Stimulated activated CD4-positive, alpha-beta T cell treated with anti-CD3 and anti-CD28 coated beads, Interleukin-1b, Interleukin-23, amount 100 ng/mL, for 4 hours (primary cell): ENCODE results near the gene ADCK2.
"Not testable (repeated sequence)": the region's sequence is repeated elsewhere in the genome, so short reads cannot be mapped to it uniquely, and the experiment has no call there.

Experiments
- DNase-seq, 2 donors: peaks; one replicate each; pipeline ENCODE4 v3.0.0-alpha.2; 2020; ENCODE audit warnings: low read depth in 2 of 2

ADCK2 gene

DNA sequence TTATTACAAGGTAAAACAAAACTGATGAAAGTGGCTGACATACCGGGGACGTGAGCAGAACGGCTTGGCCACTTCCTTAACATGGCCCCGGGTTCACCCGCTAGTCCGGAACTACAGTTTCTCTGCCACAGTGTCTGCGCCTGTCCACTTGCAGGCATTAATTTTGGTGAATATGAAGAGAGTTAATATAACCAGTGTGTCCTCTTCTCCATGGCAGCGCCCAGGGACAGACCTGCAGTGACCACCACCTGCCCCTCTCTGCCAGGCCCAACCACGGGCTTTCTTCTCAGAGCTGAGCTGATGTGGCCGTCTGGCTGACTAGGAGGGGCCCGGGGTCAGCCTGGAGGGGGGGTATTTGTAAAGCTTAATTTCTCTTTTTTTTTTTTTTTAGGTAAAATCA lies 22.6 kb downstream of the ADCK2 start:
- DNase-seq: no peak

DNA sequence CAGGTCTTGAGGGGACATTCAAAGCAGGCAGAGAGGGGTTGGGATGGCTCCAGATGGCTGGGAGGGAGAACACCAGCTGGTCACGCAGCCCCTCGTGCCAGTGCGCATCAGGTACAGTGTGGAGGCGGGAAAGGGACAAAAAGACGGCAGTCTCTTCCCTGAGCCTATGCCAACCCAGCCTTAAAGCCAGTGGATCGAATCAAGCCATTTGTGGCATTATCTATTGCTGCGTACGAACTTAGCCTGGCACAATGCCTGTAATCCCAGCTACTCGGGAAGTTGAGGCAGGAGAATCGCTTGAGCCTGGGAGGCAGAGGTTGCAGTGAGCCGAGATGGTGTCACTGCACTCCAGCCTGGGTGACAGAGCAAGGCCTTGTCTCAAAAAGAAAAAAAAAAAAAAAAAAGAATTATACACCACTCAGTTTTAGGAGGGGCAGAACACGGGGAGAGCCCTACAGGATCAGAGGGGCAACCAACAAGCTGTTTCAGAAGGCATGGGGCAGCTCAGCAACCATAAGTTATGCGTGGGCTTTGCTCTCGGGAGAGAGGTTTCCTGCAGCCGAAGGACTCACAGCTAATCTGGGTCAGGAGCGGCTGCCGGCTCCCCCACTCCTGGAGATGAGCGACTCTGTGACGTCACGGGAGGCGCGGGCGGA lies 23.4 kb downstream of the ADCK2 start:
- peak; percentile 92 to 94 for DNase-seq

DNA sequence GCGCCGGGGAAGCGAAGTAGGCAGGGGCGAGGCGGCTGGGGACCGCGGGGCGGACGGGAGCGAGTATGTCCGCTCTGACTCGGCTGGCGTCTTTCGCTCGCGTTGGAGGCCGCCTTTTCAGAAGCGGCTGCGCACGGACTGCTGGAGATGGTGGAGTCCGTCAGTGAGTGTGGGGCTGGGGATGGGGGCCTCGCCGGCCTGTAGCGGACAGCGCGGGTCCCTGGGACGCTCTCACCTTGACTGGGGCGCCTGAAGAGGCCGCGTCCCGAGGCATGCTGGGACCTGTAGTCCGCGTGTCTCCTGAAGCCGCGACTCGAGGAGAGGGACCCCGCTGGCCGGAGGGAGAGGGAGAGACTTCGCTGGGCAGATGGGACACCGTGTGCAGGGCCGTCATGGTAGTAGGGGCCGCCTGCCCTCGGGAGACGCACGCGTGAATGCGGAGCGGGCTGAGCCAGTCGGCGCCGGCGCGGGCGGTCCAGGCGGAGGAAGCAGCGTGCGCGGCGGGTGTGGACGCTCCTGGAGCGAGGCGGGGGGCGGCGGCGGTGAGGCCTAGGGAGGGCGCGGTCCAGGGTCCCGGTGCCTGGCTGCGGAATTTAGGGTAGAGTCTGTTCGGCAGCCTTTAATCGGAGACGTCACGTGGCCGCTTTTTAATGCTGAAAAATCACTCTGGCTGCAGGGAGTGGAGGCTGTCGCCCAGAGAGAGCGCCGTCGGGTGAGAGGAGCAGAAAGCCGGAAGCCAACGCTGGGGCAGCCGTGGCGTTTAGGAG lies 24.1 kb downstream of the ADCK2 start, which contains the start of gene NDUFB2:
NDUFB2 (plus strand) TSS at position 29 of the 767 bp plus-strand sequence; CDS start at position 66, 37 bp downstream.
- no peak for DNase-seq

DNA sequence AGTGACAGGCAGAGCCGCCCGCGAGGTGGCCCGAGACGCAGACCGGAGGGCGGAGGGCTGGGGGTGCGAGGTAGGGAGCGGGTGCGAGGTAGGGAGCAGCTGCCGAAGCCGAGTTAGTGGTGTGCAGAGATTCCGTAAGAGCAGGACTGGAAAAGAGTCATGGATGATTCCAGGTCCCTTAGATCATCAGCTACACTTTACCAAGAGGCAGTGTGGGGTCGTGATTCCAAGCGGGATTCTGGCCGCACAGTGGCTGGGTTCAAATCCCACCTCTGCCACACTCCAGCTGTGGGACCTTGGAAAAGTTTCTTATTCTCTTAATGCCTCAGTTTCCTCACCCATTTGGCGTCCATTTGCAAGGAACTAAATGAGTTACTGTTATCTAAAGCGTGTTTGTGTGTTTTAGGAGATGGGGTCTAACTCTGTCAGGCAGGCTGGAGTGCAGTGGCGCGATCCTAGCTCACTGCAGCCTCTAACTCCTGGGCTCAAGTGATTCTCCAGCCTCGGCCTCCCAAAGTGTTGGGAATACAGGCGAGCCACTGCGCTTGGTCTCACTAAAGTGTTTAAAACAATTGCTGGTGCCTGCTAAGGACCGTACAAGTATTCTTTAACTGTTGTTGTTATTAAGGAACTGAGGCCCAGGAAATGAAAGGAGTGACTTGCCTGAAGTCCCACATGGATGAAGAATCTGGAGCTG lies 24.9 kb downstream of the ADCK2 start:
- DNase-seq: no peak

DNA sequence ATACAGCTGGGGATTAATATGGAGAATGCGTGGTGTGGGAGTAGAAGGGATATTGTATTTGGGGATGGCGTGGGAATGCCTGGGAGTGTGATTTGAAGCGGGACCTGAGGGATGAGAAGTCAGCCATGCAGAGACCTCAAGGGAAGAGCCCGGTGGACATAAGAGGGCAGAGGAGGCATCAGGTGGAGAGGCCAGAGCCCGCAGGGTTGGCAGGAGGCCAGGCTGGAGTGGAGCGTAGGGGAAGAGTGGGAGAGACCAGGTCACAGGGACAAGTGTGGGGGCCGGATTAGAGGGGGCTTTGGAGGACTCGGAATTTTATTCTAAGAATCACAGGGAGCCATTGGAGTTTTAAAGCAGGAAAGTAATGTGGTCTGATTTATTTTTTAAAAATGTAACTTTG lies 25.7 kb downstream of the ADCK2 start:
- DNase-seq: no peak

DNA sequence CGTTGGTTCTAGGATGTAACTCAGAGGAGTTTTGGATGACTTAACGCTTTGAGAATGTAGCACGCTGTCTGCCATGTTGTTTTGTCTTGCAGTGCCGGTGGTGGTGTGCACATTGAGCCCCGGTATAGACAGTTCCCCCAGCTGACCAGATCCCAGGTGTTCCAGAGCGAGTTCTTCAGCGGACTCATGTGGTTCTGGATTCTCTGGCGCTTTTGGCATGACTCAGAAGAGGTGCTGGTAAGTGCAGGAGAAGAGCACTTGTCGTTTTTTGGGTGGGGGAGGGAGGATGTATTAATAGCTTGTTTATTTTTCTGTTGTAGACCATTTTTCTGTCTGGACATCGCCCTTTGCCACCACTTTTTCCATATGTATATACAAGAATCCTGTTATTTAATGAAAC lies 30.0 kb downstream of the ADCK2 start:
- DNase-seq: no peak

DNA sequence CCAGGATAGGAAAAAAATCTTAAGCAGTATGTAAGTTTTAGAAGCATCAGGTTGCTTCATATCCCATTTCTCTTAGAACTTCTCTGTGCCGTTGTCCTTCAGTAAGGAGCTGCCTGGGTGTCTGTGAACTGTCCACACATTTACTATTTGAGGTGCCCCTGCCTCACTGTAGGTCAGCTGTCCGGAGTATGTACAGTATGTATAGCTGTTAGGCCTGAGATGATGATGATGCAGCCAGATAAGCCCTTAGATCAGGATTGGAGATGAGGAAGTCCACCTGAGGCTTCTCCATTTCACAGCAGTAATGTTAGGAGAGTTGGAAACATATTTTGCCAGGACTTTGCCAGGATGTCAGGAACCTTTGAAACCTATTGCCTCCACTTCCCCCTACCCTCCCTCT lies 31.5 kb downstream of the ADCK2 start:
- DNase-seq: no peak

DNA sequence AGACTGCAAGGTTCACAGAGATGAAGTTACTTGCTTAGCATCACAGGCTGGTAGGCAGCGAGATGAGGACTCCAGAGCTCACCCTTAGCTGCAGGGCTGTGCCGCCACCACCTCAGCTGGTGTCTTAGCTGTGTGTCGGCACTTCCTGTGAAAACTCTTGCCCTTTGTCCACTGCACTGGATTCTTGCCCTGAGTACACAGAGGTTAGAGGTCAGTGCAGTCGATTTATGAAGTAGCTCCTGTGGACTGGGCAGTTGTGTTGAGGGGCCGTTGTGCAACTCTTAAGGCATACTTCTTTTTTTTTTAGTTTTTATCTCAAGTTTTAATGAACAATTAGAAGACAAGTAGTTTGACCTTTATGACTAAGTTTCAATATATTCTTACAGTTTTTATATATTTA lies 34.4 kb downstream of the ADCK2 start:
- no peak for DNase-seq

DNA sequence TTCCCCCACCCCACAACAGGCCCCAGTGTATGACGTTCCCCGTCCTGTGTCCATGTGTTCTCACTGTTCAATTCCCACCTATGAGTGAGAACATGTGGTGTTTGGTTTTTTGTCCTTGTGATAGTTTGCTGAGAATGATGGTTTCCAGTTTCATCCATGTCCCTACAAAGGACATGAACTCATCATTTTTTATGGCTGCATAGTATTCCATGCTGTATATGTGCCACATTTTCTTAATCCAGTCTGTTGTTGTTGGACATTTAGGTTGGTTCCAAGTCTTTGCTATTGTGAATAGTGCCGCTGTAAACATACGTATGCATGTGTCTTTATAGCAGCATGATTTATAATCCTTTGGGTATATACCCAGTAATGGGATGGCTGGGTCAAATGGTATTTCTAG lies 36.0 kb downstream of the ADCK2 start:
- DNase-seq: not testable (repeated sequence)

DNA sequence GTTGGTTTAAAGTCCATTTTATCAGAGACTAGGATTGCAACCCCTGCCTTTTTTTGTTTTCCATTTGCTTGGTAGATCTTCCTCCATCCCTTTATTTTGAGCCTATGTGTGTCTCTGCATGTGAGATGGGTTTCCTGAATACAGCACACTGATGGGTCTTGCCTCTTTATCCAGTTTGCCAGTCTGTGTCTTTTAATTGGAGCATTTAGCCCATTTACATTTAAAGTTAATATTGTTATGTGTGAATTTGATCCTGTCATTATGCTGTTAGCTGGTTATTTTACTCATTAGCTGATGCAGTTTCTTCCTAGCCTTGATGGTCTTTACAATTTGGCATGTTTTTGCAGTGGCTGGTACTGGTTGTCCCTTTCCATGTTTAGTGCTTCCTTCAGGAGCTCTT lies 39.6 kb downstream of the ADCK2 start:
- not testable (repeated sequence) for DNase-seq

DNA sequence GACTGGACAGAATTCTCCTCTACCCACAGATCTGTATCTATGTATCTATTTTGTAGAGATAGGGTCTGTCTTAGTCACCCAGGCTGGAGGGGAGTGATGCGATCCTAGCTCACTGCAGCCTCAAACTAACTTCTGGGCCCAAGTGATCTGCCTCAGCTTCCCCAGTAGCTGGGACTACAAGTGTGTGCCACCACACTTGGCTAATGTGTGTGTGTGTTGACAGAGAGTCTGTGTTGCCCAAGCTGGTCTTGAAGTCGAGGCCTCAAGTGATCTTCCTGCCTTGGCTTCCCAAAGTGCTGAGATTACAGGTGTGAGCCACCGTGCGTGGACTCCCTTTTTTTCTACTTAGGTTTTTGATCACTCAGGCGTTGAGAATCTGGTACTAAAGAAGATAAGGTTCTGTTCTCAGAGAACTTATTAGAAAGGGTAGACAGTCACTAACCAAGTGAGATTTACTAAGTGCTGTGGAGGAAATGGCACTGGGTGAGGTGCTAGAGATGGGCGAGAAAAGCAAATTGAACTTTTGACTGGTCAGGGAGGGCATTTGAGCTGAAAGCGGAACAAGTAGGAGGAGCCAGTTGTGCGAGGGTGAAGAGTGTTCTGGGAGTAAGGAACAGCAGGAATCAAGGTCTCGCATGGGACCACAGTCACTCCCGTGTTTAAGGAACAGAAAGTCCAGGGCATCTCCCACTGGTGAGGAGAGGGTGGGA lies 41.7 kb downstream of the ADCK2 start:
- DNase-seq: no peak

DNA sequence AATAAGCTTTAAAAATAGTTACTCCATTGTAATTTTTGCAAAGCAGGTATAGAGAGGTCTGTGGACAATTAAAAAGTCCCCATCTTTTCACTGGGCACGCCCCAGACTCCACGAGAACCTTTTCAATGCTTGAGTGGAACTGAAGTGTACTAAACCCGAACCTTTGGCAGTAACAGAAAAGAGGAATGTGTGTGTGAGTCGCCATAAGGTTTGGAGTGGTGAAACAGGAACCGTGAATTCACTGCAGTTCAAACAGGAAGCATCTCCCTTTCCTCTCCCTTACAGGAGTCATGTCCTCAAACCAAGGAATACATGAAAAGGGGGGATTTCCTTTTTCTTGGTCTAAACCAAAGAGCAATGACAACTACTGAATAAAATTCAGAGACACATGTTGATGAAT lies 47.0 kb downstream of the ADCK2 start:
- no peak for DNase-seq

DNA sequence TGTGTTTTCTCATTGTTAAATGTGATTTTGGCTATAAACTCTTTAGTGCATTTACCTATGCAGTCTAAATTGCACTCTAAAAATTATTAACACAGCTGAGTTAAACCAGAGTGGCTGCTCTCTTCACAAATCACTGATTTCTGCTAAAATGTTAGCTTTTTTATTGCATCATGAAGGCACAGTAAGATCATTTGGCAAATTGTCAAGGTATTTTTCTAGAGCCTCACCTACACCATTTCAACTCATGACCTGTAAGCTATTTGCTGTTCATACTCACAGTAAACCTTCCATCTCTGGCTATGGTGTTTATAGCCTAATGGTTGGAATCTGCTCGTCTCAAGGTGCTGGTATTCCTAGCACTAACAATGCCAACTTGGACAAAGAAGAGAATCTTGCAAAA lies 49.5 kb downstream of the ADCK2 start:
- no peak for DNase-seq

DNA sequence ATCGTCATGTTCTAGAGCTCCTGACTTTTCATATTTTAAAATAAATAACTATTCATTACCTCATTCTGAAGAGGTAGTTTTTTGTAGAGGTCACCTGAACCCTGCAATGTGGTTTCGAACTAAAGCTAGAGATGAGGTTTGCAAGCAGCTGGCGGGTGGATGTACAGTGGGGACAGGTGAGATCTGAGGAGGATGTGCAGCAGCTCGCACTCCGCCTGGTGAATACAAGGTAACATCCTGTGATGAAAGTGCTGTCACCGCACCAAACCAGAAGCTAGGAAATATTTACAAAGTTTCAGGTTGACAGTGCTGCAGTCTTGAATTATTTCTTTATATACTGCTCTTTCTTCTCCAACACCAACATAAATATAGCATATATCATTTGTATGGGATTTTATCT lies 50.3 kb downstream of the ADCK2 start:
- DNase-seq: peak in 1 of 2 donors; percentile 6

DNA sequence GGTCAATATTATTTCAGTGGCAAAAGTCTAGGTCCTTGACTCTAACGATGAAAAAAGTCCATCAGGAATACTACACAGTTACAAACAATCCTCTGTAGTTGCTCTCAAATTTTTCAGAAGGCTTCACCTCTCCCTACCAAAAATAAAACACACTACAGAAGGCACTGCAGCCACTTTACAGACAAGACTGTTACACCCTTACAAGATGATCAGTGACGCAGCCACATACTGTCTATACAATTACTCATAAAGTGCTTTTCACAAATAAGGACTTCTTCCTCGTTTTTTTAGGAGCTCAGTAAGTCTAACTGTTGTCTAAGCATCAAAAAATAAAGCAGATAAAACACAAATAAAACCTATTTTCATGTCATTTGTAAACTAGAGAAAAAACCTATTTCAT lies 50.8 kb downstream of the ADCK2 start:
- DNase-seq: no peak

DNA sequence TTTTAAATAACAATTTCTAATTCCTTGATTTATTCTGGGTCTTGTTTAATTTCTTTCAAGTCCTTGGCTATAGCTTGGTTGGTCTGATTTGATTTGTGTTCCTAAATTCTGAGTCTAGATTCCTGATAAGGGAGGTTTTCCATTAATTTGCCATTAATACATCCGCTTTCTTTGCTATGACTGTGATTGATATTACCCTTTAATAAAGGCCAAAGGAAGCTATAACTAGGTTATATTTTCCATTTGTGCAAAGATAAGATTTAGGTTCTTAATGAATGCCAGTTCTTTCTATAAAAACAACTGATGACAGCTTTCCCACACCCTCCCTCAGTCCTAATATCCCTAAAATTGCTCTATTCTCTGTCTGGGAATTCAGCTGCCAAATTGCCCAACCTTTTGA lies 52.0 kb downstream of the ADCK2 start:
- no peak for DNase-seq

DNA sequence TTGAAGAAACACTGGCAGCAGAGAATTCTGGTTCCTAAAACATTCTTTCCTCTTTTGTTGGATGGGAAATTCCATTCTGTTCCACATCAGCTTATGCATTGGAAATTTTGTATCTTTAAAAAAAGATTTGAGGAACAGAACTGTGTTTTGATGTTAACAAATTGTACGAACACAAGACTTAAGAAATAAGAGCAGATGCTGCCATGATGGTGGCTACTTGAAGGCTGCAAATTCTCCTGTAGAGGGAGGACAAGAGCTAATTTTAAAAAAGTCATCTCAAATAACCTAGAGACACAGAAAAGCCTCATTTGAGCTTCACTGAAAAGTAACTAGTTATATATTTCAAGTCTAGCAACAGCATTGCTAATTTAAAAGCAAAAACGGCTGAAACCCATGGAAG lies 53.5 kb downstream of the ADCK2 start:
- no peak for DNase-seq

DNA sequence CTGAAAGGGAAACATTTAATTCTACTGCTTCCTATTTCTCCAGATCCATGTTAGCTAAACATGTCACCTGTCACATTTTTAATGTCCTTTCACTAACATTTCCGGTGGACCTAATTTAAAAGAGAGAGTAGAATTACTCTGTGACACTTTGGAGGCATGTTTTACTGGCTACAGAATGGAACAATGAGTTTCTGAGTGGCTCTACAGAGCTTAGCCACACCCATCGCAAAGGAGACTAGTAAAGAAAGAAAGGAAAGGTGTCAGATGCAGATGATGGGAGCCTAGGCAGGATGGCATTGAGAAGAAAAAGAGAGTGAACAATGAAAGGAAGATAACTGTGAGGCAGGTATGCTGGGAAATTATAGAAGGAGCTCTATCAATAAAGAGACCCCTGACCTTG lies 59.7 kb downstream of the ADCK2 start:
- DNase-seq: no peak

DNA sequence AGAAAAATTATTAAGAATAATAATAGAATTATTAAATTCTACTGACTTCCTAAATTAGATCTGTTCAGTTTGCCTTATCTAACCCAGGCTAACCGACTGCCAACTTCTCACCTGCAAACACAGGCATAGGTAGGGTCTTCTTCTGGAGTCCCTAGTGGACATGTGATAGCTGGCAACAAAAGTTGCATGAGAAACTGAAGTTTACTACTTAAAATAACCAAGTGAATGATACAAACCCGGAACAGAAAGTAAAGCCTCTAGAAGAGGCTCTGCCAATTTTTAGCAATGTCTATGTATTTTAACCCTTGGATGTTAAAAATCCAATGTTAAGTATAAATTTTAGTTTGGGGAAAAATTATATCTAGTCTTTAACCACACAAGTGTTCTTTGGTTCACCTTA lies 61.4 kb downstream of the ADCK2 start:
- DNase-seq: no peak

DNA sequence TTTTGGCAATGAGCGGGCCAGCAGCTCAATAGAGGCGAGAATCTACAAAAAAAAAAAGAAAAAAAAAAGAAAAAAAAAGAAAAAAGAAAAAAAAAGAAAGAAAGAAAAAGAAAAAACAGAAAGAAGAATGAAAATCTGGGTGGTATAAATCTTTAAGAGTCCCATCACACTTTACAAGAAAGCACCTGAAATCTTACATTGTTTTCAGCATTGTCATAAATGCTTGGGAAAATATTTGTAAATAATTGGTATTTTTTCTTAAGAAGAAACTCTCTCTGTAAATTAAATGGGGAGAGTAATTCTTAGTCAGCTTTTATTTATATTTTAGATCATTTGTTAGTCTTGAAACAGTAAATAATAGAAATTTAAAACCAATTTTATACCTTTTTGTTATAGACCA lies 62.0 kb downstream of the ADCK2 start:
- DNase-seq: no peak

DNA sequence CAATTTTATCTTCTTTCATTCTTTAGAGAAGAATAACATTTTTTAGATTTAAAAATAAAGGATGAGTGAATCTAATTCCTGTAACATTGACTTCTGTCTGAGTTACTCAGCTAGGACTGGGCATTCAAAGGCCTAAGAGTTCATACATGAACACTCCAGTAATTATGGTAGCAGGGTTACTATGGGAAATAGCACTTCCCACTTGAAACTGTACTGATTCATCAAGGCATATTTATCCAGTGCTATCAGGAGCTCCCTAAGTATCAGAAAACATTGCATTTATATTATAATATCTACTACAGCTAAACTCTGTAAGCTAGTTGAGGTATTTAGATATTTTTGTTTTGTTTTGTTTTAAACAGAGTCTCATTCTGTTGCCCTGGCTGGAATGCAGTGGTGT lies 65.5 kb downstream of the ADCK2 start:
- no peak for DNase-seq

DNA sequence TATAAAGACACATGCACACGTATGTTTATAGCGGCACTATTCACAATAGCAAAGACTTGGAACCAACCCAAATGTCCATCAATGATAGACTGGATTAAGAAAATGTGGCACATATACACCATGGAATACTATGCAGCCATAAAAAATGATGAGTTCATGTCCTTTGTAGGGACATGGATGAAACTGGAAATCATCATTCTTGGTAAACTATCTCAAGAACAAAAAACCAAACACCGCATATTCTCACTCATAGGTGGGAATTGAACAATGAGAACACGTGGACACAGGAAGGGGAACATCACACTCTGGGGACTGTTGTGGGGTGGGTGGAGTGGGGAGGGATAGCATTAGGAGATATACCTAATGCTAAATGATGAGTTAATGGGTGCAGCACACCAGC lies 70.5 kb downstream of the ADCK2 start:
- not testable (repeated sequence) for DNase-seq
